ENCODE results near the gene LYRM4.

The LYRM4 gene

DNA sequence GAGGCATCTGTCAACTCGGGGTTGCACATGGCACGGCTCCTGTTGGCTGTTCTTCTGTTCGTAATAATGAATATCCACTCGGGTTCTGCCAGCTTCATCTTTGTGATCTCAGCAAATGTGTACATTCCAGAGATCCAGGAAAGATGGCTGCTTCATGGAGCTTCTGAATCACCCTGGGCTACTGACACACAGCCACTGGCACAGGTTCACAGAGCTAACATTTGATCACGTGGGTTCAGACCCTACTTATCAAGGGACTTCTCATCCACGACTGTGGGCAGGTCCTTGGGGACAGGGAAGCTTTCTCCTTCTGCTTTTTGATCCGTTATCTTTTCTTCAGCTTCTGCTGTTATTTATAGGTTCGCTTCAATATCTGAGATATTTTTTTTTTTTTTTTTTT is 157.5 kb downstream of the LYRM4 start:
- no peak overlapping the region for H3K4me3 ChIP-seq (ENCODE audit: low read depth, low read length)

DNA sequence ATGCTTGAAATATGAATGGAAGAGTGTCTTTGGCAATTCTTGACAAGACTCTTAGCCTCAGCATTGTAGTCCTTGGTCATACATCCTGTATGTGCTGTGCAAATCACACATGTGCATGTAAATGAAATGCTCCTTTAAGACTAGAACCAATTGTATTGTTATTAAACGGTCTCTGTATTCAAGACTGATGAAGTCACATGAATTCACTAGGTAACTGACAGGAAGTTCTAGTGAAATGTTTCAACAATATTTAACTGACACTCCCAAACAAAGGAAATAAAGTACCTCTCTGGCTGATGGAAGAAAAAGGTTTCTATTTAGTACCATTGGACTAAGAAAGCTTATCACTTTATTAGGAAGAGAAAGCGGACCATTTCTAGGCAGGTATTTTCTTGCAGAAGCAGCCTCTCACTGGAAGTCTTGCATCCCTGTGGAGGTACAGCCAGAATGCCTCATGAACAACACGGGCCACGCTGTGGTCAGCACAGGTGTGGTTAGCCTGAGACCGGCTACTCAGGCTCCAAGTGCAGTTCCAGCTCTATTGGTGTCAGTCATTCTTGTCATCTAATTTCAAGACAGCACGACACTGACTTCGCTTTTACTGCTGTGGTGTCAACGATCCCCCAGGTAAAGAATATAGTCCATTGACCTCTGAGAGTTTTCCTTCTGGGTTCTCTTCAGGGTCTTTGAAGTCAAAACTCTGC is 158.3 kb downstream of the LYRM4 start:
- no peak overlapping the region for H3K4me3 ChIP-seq (ENCODE audit: low read depth, low read length)

DNA sequence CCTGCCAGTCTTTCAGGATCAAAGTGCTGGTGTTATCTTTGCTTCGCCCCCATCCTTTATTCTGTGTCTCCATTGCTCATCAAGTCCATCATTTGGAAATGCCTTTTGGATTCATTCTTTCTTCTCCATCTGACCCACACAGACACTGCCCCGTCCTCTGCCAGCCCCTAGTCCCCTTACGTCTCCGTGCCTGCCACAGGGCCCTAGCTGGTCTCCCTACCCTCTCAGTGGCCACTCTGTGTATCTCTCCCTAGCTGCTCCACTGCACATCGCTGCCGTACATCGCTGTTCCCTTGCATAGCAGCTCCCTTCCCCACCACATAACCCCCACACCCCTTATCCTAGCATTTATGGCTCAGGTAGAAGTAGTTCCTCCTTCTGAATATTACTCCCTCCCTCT is 159.9 kb downstream of the LYRM4 start:
- no peak overlapping the region for H3K4me3 ChIP-seq (ENCODE audit: low read depth, low read length)

DNA sequence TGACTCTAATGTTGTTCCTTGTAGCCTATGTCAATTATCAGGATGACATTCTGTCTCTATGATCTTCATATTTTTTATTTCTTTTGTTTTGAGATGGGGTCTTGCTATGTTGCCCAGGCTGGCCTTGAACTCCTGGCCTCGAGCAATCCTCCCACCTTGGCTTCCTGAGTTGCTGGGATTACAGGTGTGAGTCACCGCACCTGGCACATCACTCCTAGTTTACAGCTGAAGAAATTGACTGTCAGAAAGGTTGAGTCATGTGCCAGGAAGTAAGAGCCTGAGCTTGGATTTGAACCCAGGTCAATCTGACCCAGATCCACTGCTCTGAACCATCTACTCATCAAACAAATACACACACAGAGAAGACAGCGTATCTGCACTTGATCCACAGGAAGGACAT is 161.2 kb downstream of the LYRM4 start:
- H3K4me3 ChIP-seq (ENCODE audit: low read depth, low read length), result no peak overlapping the region

DNA sequence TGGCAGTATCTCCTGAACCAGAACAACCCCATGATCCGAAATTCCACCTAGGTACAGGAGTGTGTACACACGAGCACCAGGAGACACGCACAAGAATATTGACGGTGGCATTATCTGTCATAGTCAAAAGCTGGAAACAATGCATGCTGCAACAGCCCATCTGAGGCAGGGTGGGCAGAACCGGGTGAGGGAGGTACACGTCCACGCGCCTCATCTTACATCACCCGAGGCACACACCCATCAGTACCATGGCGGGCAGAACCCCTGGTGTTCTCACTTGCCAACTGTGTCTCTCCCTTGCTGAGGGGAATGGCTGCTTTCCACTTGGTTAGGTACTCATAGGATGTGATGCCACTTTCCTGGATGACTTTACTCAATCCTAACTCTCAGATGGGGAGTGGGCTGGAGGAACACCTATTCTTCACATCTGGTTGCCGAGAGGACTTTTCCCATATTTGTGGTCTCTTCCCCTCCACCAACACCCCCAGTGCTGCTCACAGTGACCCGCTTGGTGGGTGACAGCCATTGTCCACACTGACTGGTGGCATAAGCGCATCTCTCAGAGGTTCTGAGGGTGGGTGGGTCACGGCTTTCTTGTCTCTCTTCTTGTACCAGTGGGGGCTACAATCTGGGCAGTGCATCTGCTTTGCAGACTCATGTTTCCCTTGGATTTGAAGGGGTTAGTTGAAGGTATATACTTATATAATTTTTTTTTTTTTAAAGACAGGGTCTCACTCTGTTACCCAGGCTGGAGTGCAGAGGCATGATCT is 162.1 kb downstream of the LYRM4 start:
- no peak overlapping the region for H3K4me3 ChIP-seq (ENCODE audit: low read depth, low read length)

DNA sequence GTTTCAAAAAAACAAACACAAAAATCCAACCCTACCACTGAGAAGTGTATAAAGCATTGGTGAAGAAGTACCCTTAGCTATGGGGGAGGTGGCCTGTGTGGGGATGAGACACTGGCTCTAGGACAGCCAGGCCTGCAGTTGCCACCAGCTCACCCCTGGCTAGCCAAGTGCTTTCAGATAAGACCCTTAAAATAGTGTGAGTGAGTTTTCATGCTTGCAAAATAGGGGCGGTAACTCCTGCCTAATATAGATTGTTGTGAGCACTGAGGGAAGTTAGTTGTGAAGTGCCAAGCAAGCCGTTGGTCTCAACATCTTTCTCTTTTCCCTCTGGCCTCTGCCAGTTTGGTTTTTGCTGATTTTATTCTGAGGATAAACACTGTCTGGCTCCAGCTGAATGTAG is 164.3 kb downstream of the LYRM4 start:
- H3K4me3 ChIP-seq (ENCODE audit: low read depth, low read length), result no peak overlapping the region

- no peak overlapping the region for H3K4me3 ChIP-seq (ENCODE audit: low read depth, low read length)
Measured at GRCh38 chr6:5095236-5095635, 165.5 kb downstream of the LYRM4 start.

GRCh38 chr6:5094327-5094726 is 166.4 kb downstream of the LYRM4 start:
- H3K4me3 ChIP-seq (ENCODE audit: low read depth, low read length), result no peak overlapping the region

GRCh38 chr6:5093231-5094015 is 167.3 kb downstream of the LYRM4 start:
- H3K4me3 ChIP-seq (ENCODE audit: low read depth, low read length), result no peak overlapping the region

DNA sequence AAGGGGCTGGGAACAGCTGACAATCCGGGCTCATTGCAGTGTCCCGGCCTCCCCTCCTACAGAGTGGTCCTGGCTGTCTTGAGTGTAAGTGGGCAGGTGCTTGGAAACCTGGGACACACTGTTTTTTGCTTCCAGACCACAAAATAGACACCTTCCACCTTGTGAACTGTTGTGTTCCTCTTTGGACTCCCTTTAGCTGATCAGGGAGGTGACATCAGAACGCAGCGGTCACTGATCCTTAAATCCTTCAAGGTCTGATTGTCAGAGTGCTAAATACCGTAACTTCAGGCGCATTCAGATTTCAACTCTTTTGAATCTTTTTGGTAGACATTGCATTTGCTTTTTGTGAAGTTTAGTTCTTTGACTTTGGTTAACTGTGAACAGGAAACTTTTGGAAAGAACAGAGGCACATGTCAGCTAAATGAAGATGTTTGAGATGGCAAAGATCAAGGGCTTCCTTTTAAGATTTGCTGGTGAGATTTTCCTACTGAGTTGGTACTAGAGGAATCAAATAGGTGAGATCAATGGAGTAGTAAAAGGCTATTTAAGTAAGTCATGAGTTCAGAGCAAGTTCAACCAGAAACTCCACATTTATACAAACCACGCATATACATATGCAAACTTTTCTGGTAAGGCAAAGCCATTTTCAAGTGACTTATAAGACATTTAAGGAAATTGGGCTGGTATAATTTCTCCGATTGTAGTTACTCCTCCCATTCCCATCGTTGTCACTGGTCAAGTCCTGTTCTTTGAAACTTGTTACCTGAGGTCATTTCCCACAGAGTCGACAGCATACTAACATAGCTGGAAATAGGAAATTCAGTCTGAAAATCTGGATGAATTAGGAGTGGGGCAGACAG is 169.3 kb downstream of the LYRM4 start:
- no peak overlapping the region for H3K4me3 ChIP-seq (ENCODE audit: low read depth, low read length)

DNA sequence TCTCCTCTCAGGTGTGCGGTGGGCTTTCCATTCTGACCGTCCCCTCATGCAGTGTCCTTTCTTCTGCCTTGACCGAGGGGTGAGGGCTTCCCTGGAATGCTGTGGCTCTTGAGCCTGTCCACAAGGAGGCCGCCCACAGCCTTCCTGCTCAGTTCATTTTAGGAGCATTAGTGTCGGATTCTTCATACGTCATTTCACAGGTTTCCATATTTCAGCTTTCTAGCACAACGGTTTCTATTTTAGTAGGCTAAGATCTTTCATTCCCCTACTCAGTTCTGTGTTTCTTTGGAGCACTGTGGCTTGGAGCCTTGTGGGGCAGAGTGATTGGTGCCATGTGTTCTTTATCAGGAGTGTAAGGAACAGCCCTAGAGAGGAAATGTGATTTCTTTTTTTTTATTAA is 170.1 kb downstream of the LYRM4 start:
- H3K4me3 ChIP-seq (ENCODE audit: low read depth, low read length), result no peak overlapping the region

DNA sequence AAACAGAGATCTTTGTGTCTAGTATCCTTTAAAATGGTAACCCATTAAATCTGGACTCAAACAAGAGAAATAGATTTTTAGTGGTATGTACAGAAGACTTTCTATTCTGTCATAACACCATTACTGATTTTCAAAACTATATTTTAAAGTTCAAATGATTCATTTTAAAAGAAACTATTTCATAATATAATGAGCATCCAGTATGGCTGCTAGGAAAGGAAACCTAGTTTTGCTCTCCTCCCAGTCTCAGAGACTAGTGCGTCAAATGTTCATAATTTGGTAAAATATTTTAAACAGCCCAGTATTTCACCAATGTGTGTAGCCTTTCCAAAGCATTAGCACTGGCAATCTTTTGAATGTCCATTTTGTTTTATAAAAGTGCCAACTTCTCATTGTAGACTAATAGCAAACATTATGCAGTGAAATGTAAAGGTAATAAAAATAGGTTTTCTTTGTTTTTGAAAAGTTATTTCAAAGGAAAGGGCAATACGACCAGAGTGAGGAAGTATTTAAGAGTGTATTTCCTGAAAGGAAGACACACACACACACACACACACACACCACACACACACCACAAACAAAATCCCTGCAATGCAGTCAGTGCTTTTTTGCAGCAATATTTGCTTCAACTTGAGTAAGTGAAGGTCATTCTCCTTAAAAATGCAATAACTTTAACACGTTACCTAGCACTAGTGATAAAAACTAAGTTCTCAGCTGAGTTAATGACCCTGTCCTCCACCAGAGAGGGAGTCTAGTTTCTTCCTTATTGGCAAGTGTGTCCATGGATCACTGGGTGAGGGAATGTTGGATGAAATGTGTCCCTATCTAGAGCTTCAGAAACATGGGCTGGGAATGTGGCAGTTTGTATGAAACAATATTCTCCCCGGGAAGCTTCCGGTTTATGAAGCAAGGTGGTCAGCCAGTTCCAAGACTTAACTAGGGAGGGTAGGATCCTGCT is 171.0 kb downstream of the LYRM4 start:
- no peak overlapping the region for H3K4me3 ChIP-seq (ENCODE audit: low read depth, low read length)

GRCh38 chr6:5088780-5089179 is 172.0 kb downstream of the LYRM4 start:
- H3K4me3 ChIP-seq (ENCODE audit: low read depth, low read length), result no peak overlapping the region

GRCh38 chr6:5087389-5087788 is 173.4 kb downstream of the LYRM4 start:
- H3K4me3 ChIP-seq (ENCODE audit: low read depth, low read length), result no peak overlapping the region

GRCh38 chr6:5086294-5086890 is 174.4 kb downstream of the LYRM4 start:
- peak overlapping the region; percentile 17 for H3K4me3 ChIP-seq (ENCODE audit: low read depth, low read length)

GRCh38 chr6:5085648-5086293 is 175.0 kb downstream of the LYRM4 start:
- peak overlapping the region; percentile 51 for H3K4me3 ChIP-seq (ENCODE audit: low read depth, low read length)

- peak within 1 kb of the TSS; percentile 51 for H3K4me3 ChIP-seq (ENCODE audit: low read depth, low read length)
Measured at GRCh38 chr6:5084781-5085647, 175.7 kb downstream of the LYRM4 start, which contains the start of gene PPP1R3G. TSS of gene PPP1R3G (plus strand) at chr6:5085341. CDS start at chr6:5085486, 145 bp downstream.

DNA sequence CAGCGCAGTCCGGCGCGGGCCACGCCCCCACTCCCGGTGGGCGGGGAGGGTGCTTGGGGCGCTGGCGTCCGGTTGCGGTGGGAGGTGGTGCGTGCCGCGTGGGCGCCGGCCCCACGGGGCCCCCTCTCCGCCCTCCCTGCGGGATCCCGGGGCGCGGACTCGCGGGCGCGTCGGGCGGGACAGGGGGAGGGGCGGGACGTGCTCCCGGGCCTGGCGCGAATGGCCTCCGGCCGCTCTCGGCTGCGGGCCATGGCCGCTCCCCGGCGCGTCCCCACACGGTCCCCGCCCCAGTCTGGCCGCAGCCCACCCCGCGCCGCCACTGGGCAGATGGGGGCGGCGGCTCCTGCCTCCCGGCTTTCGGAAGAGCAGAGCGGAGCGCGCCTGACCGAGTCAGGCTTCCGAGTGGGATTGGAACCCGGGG is 176.4 kb downstream of the LYRM4 start:
- peak overlapping the region; percentile 51 for H3K4me3 ChIP-seq (ENCODE audit: low read depth, low read length)

All from iPS-11a (cell line).